Bronchial epithelial cell (primary cell): ENCODE measurements around the gene CDC42EP4. TPM values are rescaled to one million over a fixed set of nuclear protein-coding genes. Genes with fewer than 3 reads are reported as not detected.
"Not testable (repeated sequence)": the region's sequence is repeated elsewhere in the genome, so short reads cannot be mapped to it uniquely, and the experiment has no call there.

Source experiments
- DNase-seq: peaks from one replicate; pipeline ENCODE4 v3.0.0-alpha.2; 2010; ENCODE audit warnings: low read depth
- FAIRE-seq: peaks from 2 replicates; lab custom pipeline; 2011; peaks lifted over from hg19 to GRCh38; lab: Jason Lieb, UNC
- H3K27me3 ChIP-seq: 2 replicates; pipeline ENCODE4 v1.5.1; 2011; ENCODE audit warnings: low read length; ENCODE audit not compliant: control insufficient read depth, insufficient read depth
- H3K36me3 ChIP-seq: 2 replicates; pipeline ENCODE4 v1.5.1; 2011; ENCODE audit warnings: low read length; ENCODE audit not compliant: control insufficient read depth, insufficient read depth
- H3K4me3 ChIP-seq: 2 replicates; pipeline ENCODE4 v1.5.1; 2011; ENCODE audit warnings: mild to moderate bottlenecking, low read depth, low read length, control low read depth
- CTCF ChIP-seq: IDR thresholded peaks from 2 replicates; pipeline ENCODE4 v1.5.1; 2011; ENCODE audit warnings: mild to moderate bottlenecking, moderate library complexity, low read length, control low read depth, inconsistent platforms; ENCODE audit not compliant: insufficient read depth, severe bottlenecking
- total RNA-seq: library from RNA; depleted of rRNA; stranded (reverse); fragments of >200 nt; gene quantifications from 2 replicates; pipeline ENCODE4 v1.2.1, GENCODE V29; 2014

CDC42EP4 gene
- total RNA-seq, 1 donor from 2014 or later, result 16.8 TPM

- Histone ChIP-seq H3K36me3 (peaks cover 4% of the 10 kb centered on the region), H3K4me3 (peak overlapping the region; percentile 100), H3K27me3 (no peaks in the 10 kb centered on the region)
- DNase-seq (no peak), FAIRE-seq (no peak)
- no peak for TF ChIP-seq CTCF
Observed at GRCh38 chr17:73309727-73310596, 1.8 kb downstream of the CDC42EP4 start.

- H3K36me3 ChIP-seq, DNase-seq, H3K4me3 ChIP-seq, FAIRE-seq, H3K27me3 ChIP-seq: not testable (repeated sequence)
Observed at GRCh38 chr17:73308959-73309358, 2.8 kb downstream of the CDC42EP4 start.

- peak; percentile 85 for DNase-seq
- TF ChIP-seq CTCF, result no peak
- peak overlapping the region; percentile 4 for H3K4me3 ChIP-seq
- no peak for FAIRE-seq
- no peaks in the 10 kb centered on the region for H3K27me3 ChIP-seq
- peaks cover 6% of the 10 kb centered on the region for H3K36me3 ChIP-seq
Observed at GRCh38 chr17:73308017-73308823, 3.6 kb downstream of the CDC42EP4 start.

GRCh38 chr17:73307130-73307529 is 4.7 kb downstream of the CDC42EP4 start:
- H3K36me3 ChIP-seq, result peaks cover 6% of the 10 kb centered on the region
- FAIRE-seq (no peak), DNase-seq (no peak)
- H3K4me3 ChIP-seq, result no peak overlapping the region
- no peak for TF ChIP-seq CTCF
- H3K27me3 ChIP-seq, result no peaks in the 10 kb centered on the region

GRCh38 chr17:73305845-73306836 is 5.7 kb downstream of the CDC42EP4 start:
- FAIRE-seq, result no peak
- Histone ChIP-seq H3K27me3 (no peaks in the 10 kb centered on the region), H3K36me3 (peaks cover 7% of the 10 kb centered on the region), H3K4me3 (no peak overlapping the region)
- no peak for TF ChIP-seq CTCF
- no peak for DNase-seq
